Subcutaneous adipose tissue (tissue), 4 donors: ENCODE results near the gene GALR2. TPM values are rescaled to one million over a fixed set of nuclear protein-coding genes. Genes with fewer than 3 reads are reported as not detected.

Experiments
- total RNA-seq, 4 donors: library from RNA; depleted of rRNA; stranded (reverse); fragments of >200 nt; gene quantifications; one replicate each; pipeline ENCODE4 v1.1.0, GENCODE V29; 2016
- TF ChIP-seq, protein P1 (sequence below): fragments of 450-650 bp; IDR thresholded peaks from one replicate; pipeline ENCODE4 v1.5.1; 2016; ENCODE audit warnings: low read depth, mild to moderate bottlenecking, control low read depth, antibody characterized with exemption, moderate library complexity

Gene GALR2
- total RNA-seq, 4 donors from 2014 or later: not detected

DNA sequence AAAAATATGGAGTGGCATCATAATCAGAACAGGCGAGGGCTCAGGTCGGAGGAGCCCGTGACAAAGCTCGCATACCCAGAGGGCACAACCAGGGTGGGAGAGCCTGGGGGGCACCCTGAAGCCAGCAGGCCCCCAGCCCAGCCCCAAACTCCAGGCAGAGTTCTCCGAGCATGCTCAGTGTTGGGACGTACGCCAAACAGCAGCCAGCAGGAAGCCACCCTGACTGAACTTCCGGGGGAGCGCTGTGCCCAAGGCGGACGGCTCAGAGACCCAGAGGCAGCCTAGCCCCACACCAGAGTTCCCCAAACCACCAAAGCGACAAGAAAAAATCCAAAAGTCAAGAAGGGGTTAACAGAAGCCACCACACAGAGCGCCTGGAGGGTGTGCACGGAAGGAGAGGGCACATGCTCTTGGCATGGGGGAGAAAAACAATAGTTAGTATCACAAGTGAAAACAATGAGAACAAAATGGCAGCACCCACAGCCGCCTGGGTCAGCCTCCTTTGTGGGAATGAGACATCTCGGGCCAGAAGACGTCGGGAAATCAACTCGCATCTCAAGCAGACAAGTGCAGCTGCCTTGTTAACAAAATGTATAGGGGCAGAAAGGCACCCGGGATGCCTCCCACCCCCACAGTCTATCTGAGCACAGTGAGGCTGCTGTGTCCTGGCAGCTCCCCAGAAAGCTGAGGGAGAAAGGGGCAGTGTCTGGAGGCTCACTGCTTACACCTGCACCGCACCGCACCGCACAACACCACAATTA is 17.1 kb downstream of the GALR2 start:
- TF ChIP-seq, protein P1, sequence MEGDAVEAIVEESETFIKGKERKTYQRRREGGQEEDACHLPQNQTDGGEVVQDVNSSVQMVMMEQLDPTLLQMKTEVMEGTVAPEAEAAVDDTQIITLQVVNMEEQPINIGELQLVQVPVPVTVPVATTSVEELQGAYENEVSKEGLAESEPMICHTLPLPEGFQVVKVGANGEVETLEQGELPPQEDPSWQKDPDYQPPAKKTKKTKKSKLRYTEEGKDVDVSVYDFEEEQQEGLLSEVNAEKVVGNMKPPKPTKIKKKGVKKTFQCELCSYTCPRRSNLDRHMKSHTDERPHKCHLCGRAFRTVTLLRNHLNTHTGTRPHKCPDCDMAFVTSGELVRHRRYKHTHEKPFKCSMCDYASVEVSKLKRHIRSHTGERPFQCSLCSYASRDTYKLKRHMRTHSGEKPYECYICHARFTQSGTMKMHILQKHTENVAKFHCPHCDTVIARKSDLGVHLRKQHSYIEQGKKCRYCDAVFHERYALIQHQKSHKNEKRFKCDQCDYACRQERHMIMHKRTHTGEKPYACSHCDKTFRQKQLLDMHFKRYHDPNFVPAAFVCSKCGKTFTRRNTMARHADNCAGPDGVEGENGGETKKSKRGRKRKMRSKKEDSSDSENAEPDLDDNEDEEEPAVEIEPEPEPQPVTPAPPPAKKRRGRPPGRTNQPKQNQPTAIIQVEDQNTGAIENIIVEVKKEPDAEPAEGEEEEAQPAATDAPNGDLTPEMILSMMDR: no peak

DNA sequence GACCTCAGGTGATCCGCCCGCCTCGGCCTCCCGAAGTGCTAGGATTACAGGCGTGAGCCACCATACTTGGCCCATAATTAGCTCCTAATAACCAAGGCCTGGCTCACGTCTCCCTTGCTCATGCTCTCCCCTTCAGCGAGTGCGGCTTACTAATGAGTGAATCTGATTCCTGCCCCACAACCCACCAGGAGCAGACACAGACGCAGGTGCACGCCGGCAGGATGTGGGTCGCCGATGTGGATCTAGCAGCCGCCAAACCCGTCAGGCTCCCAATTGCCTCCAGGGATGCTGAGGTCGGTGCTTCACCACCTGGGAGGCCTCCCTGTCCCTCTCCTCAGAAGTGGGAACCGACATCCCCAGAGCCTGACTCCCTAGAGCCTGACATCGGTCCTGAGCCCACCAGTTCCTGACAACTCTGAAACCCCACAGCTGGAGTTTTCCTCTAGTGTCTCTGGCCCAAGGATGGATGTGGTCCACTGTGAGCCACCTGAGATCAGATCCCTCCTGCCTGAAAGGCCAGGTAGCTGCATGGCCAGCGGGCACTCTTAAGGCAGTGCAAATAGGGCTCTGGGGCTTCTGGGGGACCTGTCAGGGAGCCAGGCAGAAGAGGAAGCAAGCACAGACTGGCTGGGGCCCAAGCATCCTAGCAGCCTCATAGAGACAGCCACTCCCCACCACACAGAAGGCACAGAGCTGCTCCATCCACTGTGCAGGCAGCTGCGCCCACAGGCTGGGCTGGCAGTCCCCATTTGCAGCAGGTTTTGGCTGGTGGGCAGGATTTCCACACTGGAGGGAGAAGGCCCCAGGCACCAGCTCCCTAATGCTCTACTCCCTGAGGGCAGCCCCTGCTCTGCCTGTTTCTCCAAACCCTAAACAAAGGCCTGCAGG is 18.2 kb downstream of the GALR2 start:
- TF ChIP-seq, protein P1: no peak

DNA sequence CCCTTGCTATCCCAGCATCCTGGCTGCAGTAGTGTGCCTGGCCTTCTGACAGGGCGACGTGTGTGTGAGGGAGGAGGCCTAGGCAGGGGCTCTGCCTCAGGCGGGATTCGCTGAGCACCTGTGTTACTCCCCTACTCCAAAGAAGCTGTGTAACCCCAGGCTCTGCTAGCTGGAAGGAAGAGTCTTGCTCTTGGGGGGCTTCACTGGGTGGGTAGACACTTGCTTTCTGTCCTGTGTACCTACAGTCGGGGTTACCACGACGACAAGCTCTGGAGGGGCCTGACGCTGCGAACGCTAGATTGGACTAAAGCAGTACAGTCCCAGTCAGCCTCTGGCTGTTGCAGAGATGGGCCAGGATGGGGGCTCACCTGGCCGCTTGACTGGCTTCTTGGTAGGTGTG is 19.5 kb downstream of the GALR2 start:
- TF ChIP-seq, protein P1: no peak

DNA sequence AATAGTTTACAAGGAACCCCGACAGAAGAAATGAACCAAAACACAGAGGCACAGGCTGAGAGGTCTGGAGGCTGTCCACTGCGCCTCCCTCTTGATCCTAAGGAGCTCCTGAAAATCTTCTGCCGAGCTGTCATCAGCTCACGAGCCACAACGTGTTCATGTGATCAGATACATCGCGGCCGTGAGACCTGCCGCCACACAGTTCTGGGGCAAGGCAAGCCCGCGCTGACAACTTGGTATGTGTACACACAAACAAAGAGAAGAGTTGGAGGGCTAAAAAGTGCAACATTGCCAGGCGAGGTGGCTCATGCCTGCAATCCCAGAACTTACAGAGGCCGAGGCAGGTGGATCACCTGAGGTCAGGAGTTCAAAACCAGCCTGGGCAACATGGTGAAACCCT is 21.4 kb downstream of the GALR2 start:
- TF ChIP-seq, protein P1: no peak

DNA sequence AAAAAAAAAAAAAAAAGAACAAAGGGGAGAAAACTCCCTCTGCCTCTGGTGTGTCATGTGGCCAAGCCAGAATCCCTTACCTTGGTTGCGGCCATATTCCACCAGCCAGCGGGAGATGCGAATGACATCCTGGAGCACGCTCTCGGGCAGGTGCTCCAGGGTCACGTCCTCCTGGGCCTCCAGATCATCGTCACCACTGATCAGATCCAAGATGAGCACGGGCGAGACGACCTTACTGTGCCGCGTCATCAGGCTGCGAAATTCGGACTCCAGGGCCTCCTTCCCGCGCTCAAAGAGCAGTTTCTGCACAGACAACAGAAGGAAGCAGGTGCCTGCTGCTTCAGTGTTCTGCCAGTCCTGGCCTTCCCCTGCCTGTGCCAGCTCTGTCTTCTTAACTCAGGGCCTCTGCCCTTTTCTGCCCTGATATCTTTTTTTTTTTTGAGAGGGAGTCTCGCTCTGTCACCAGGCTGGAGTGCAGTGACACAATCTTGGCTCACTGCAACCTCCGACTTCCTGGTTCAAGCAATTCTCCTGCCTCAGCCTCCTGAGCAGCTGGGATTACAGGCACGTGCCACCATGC is 23.2 kb downstream of the GALR2 start:
- TF ChIP-seq, protein P1: no peak

DNA sequence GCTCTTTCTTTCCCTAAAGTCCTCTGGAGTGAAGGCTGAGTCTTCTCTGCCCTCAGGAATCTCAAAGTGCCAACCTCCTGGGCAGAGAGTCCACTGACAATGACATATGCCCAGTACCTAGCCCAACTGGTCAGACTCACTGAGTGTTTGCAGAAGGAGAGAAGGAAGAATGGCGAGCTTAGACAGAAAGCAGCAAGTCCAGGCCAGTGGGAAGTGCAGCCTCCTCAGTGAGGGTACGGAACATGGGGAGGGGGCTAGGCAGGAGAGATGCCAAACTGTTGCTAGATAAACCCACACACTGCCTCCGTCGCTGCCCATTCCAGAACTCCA is 28.3 kb downstream of the GALR2 start:
- TF ChIP-seq, protein P1: no peak
